Breast epithelium (tissue), 3 donors: Measurements from ENCODE around the gene FOCAD.

Experiments used
- POLR2AphosphoS5 ChIP-seq, 3 donors: sonication (generic); formaldehyde crosslinking; IDR thresholded peaks; one replicate each; pipeline ENCODE4 v1.6.1; 2017; ENCODE audit warnings: antibody characterized with exemption in 3 of 3
- TF ChIP-seq, protein P1 (sequence below), 3 donors: fragments of 450-650 bp; IDR thresholded peaks; one replicate each; pipeline ENCODE4 v1.5.1; 2016 to 2017; ENCODE audit warnings: antibody characterized with exemption in 3 of 3, mild to moderate bottlenecking in 3 of 3, moderate library complexity in 3 of 3

DNA sequence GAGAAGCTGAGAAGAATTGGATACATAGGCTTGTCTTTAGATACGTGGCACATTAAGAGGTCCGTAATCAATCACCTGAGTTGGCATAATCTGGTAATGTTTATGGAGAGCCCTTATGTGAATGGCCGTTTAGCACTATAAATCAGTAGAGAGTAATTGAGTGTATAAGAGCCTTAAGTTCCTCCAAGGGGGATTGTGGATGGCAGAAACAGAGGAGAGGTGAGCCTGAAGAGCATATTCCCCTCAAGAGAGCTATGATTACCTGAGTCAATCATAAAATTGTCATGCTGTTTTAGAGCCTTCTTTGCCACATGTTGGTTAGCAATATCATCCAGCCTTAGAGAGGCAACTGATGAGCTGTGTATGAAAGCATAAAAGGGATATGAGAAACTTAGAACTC, 58.8 kb downstream of the FOCAD start:
- TF ChIP-seq, protein P1, sequence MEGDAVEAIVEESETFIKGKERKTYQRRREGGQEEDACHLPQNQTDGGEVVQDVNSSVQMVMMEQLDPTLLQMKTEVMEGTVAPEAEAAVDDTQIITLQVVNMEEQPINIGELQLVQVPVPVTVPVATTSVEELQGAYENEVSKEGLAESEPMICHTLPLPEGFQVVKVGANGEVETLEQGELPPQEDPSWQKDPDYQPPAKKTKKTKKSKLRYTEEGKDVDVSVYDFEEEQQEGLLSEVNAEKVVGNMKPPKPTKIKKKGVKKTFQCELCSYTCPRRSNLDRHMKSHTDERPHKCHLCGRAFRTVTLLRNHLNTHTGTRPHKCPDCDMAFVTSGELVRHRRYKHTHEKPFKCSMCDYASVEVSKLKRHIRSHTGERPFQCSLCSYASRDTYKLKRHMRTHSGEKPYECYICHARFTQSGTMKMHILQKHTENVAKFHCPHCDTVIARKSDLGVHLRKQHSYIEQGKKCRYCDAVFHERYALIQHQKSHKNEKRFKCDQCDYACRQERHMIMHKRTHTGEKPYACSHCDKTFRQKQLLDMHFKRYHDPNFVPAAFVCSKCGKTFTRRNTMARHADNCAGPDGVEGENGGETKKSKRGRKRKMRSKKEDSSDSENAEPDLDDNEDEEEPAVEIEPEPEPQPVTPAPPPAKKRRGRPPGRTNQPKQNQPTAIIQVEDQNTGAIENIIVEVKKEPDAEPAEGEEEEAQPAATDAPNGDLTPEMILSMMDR (IDR thresholded peaks at IDR 0.05), result no peak
- TF ChIP-seq POLR2AphosphoS5 (IDR thresholded peaks at IDR 0.05), result no peak
